ENCODE results near the gene NAP1L4. TPM values are rescaled to one million over a fixed set of nuclear protein-coding genes. Genes with fewer than 3 reads are reported as not detected.

NAP1L4 gene
- total and polyA plus RNA-seq, 2 donors (not counting 1 experiment from before 2014, with no cell fraction given) = 62.1 to 133 TPM

DNA sequence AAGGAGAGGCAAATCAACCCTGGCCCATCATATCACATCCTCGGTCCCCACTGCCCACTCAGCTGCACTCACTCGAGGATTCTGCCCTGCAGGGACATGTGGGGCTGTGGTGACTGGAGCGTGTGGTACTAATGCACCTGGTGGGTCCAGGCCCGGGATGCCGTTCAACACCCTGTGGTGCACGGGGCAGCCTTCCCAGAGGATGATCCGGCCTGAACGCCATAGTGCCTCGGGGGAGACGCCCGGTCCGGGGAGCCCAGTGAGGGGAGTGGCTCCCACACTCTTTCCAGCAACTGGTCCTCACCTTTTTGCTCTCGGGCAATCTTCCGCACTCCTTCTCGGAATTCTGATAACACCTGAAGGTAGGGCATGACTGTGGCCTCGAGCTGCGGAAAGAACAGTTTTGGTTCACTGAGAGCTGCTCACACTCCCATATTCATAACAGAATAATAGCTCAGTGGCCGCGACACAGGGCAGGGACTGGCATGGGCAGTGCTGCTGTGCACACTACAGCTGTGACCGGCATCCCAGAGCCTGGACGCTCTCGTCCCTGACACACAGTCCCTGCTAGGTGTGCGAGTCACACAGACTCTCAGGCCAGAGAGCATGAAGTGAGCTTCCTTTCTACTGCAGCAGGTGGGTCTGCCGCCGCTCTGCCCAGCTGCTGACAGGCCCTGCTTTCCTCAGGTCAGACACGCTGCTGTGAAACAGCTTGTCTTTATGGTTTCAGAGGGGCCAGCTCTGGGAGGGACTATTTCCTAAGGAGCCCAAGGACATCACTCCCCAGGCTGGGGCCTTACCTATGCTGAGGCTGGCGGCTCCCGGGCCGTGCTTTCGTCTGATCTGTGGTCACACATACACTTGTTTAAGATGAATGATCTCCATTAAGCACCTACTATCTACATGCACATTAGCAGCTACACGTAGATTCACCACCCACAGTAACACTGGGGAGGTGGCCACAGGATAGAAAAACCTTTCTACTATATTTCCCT, 20.1 kb upstream of the NAP1L4 start:
- POLR2A ChIA-PET = interaction anchor here (0.7 kb wide), 1 partner anchor 62 kb away, joined by 7 read pairs; no protein-coding TSS in a partner anchor
- ATAC-seq (ENCODE audit: low read depth) = no peak
- WGBS (ENCODE audit: insufficient coverage) = 97% methylated on average over 25 of the region's 31 CpGs

More for the DNA sequence above, 20.1 kb upstream of the NAP1L4 start:
- CTCF ChIA-PET = interaction anchor here (0.7 kb wide), 2 partner anchors 36 to 45 kb away, joined by 3 read pairs; partner anchors contain the start of gene CARS1
- H2AFZ ChIP-seq (ENCODE audit: insufficient read depth, low read depth, low read length, poor library complexity, severe bottlenecking) = no peak overlapping the region
- no peaks in the 10 kb centered on the region for H3K27me3 ChIP-seq (replicated peaks in 1 of 4; ENCODE audit: control extremely low read depth in 1 of 4, control insufficient read depth in 3 of 4, insufficient read depth in 4 of 4, low read length in 3 of 4)
- H3K4me1 Mint-ChIP-seq = no peaks in the 10 kb centered on the region
- intact Hi-C loops (cut with micrococcal nuclease) = no loop called here
- no peaks in the 10 kb centered on the region for H4K20me1 ChIP-seq (ENCODE audit: control insufficient read depth, insufficient read depth, low read length, poor library complexity, severe bottlenecking)
- H3K9me3 Mint-ChIP-seq (ENCODE audit: insufficient read depth) = no peaks in the 10 kb centered on the region
- H3K4me3 Mint-ChIP-seq = no peak overlapping the region
- H3K36me3 ChIP-seq (replicated peaks in 1 of 2; ENCODE audit: control extremely low read depth in 1 of 2, control insufficient read depth in 1 of 2, extremely low read depth in 1 of 2, insufficient read depth in 2 of 2, low read length in 1 of 2) = peaks cover 0 to 66% of the 10 kb centered on the region in 2 experiments
- H3K27me3 Mint-ChIP-seq = no peaks in the 10 kb centered on the region
- DNase-seq = no peak
- no peak overlapping the region for H3K27ac ChIP-seq (ENCODE audit: low read length in 2 of 2)
- H3K9me3 ChIP-seq (ENCODE audit: control extremely low read depth in 1 of 3, control insufficient read depth in 2 of 3, insufficient read depth in 1 of 3, low read length in 2 of 3) = no peaks in the 10 kb centered on the region
- no peak for TF ChIP-seq EZH2 (IDR thresholded peaks at IDR 0.05; ENCODE audit: borderline replicate concordance, insufficient read depth, low read depth, low read length, poor library complexity, severe bottlenecking)
- TF ChIP-seq, protein P1, sequence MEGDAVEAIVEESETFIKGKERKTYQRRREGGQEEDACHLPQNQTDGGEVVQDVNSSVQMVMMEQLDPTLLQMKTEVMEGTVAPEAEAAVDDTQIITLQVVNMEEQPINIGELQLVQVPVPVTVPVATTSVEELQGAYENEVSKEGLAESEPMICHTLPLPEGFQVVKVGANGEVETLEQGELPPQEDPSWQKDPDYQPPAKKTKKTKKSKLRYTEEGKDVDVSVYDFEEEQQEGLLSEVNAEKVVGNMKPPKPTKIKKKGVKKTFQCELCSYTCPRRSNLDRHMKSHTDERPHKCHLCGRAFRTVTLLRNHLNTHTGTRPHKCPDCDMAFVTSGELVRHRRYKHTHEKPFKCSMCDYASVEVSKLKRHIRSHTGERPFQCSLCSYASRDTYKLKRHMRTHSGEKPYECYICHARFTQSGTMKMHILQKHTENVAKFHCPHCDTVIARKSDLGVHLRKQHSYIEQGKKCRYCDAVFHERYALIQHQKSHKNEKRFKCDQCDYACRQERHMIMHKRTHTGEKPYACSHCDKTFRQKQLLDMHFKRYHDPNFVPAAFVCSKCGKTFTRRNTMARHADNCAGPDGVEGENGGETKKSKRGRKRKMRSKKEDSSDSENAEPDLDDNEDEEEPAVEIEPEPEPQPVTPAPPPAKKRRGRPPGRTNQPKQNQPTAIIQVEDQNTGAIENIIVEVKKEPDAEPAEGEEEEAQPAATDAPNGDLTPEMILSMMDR (IDR thresholded peaks at IDR 0.05) = no peak
- H3K4me3 ChIP-seq (ENCODE audit: control extremely low read depth in 1 of 5, extremely low read depth in 1 of 5, insufficient read depth in 1 of 5, low read depth in 2 of 5, low read length in 4 of 5) = no peak overlapping the region
- H3K9ac ChIP-seq (ENCODE audit: low read length) = no peak overlapping the region
- H3K4me1 ChIP-seq (ENCODE audit: control insufficient read depth in 2 of 2, insufficient read depth in 2 of 2, low read length in 2 of 2) = peaks cover 0 to 17% of the 10 kb centered on the region in 2 donors
- H3K27ac Mint-ChIP-seq = no peak overlapping the region
- no peak overlapping the region for H3K4me2 ChIP-seq (replicated peaks; ENCODE audit: low read depth, low read length, poor library complexity, severe bottlenecking)
- no peaks in the 10 kb centered on the region for H3K79me2 ChIP-seq (ENCODE audit: control insufficient read depth, insufficient read depth, low read length)

All from B cell (primary cell).